H9 (cell line): ENCODE results near the gene CORO1A. TPM values are rescaled to one million over a fixed set of nuclear protein-coding genes. Genes with fewer than 3 reads are reported as not detected.
"Not testable (repeated sequence)": the region's sequence is repeated elsewhere in the genome, so short reads cannot be mapped to it uniquely, and the experiment has no call there.

ENCODE experiments used
- DNase-seq: peaks from one replicate; pipeline ENCODE4 v3.0.0-alpha.2; 2017
- H2AFZ ChIP-seq: one replicate; pipeline ENCODE4 v1.6.1; 2013; ENCODE audit warnings: mild to moderate bottlenecking, low read length, control low read depth, moderate library complexity
- H2AK5ac ChIP-seq: 2 replicates; pipeline ENCODE4 v1.6.1; 2013; ENCODE audit warnings: low read length, control low read depth, mixed read lengths; ENCODE audit not compliant: insufficient read length
- H2BK120ac ChIP-seq: one replicate; pipeline ENCODE4 v1.6.1; 2013; ENCODE audit warnings: low read depth, mild to moderate bottlenecking, low read length, control low read depth, inconsistent platforms; ENCODE audit not compliant: poor library complexity, severe bottlenecking
- H2BK12ac ChIP-seq: 2 replicates; pipeline ENCODE4 v1.6.1; 2013; ENCODE audit warnings: low read length, control low read depth, mixed read lengths, low read depth; ENCODE audit not compliant: insufficient read length
- H2BK15ac ChIP-seq: 2 replicates; pipeline ENCODE4 v1.6.1; 2013; ENCODE audit warnings: low read depth, low read length, control low read depth
- H2BK20ac ChIP-seq: one replicate; pipeline ENCODE4 v1.6.1; 2013; ENCODE audit warnings: low read depth, mild to moderate bottlenecking, low read length, control low read depth, inconsistent platforms; ENCODE audit not compliant: poor library complexity, severe bottlenecking
- H2BK5ac ChIP-seq: 2 replicates; pipeline ENCODE4 v1.6.1; 2013; ENCODE audit warnings: low read length, control low read depth, mixed read lengths; ENCODE audit not compliant: insufficient read length
- H3K14ac ChIP-seq: 2 replicates; pipeline ENCODE4 v1.6.1; 2013; ENCODE audit warnings: low read length, control low read depth; ENCODE audit not compliant: insufficient read depth
- H3K18ac ChIP-seq: 2 replicates; pipeline ENCODE4 v1.6.1; 2013; ENCODE audit warnings: low read depth, mild to moderate bottlenecking, mixed read lengths, low read length, control low read depth; ENCODE audit not compliant: insufficient read length
- H3K23ac ChIP-seq: 2 replicates; pipeline ENCODE4 v1.6.1; 2013; ENCODE audit warnings: low read length, control low read depth, mixed read lengths, low read depth; ENCODE audit not compliant: insufficient read length
- H3K23me2 ChIP-seq: 2 replicates; pipeline ENCODE4 v1.6.1; 2013; ENCODE audit warnings: low read depth, mild to moderate bottlenecking, mixed read lengths, low read length, control low read depth; ENCODE audit not compliant: insufficient read length, poor library complexity, severe bottlenecking
- H3K27ac ChIP-seq: 2 replicates; pipeline ENCODE4 v1.5.1; 2013; ENCODE audit warnings: low read length, control low read depth, mixed read lengths, low read depth; ENCODE audit not compliant: insufficient read length
- H3K27me3 ChIP-seq: 2 replicates; pipeline ENCODE4 v1.6.1; 2013; ENCODE audit warnings: low read length, control low read depth, inconsistent platforms; ENCODE audit not compliant: insufficient read depth
- H3K4ac ChIP-seq: 2 replicates; pipeline ENCODE4 v1.6.1; 2013; ENCODE audit warnings: low read depth, mild to moderate bottlenecking, control low read depth, inconsistent platforms, low read length, moderate library complexity
- H3K4me1 ChIP-seq: 2 replicates; pipeline ENCODE4 v1.6.1; 2013; ENCODE audit warnings: low read length, control low read depth, inconsistent platforms; ENCODE audit not compliant: insufficient read depth
- H3K4me2 ChIP-seq: 2 replicates; pipeline ENCODE4 v1.6.1; 2013; ENCODE audit warnings: low read length, control low read depth, mixed read lengths; ENCODE audit not compliant: insufficient read length, insufficient read depth
- H3K56ac ChIP-seq: 2 replicates; pipeline ENCODE4 v1.6.1; 2013; ENCODE audit warnings: low read depth, mild to moderate bottlenecking, mixed read lengths, low read length, control low read depth; ENCODE audit not compliant: insufficient read length
- H3K79me1 ChIP-seq: 2 replicates; pipeline ENCODE4 v1.6.1; 2013; ENCODE audit warnings: low read depth, mild to moderate bottlenecking, moderate library complexity, low read length, control low read depth, inconsistent platforms; ENCODE audit not compliant: insufficient read depth, poor library complexity, severe bottlenecking
- H3K79me2 ChIP-seq: 2 replicates; pipeline ENCODE4 v1.6.1; 2013; ENCODE audit warnings: low read length, control low read depth, inconsistent platforms; ENCODE audit not compliant: insufficient read depth
- H3K9ac ChIP-seq: 2 replicates; pipeline ENCODE4 v1.6.1; 2013; ENCODE audit warnings: low read length, control low read depth, mixed read lengths; ENCODE audit not compliant: insufficient read length; ENCODE audit errors: extremely low read depth
- H3K9me3 ChIP-seq: one replicate; pipeline ENCODE4 v1.6.1; 2013; ENCODE audit warnings: low read depth, low read length, inconsistent platforms; ENCODE audit not compliant: control insufficient read depth
- H3T11ph ChIP-seq: one replicate; pipeline ENCODE4 v1.6.1; 2013; ENCODE audit warnings: mild to moderate bottlenecking, low read length, control low read depth, inconsistent platforms
- H4K20me1 ChIP-seq: one replicate; pipeline ENCODE4 v1.6.1; 2013; ENCODE audit not compliant: control insufficient read depth, insufficient read length, insufficient read depth
- H4K5ac ChIP-seq: 2 replicates; pipeline ENCODE4 v1.6.1; 2013; ENCODE audit warnings: low read depth, mild to moderate bottlenecking, mixed read lengths, low read length, control low read depth; ENCODE audit not compliant: insufficient read length
- H4K8ac ChIP-seq: replicated peaks from 2 replicates; pipeline ENCODE4 v1.6.1; 2013; ENCODE audit warnings: low read length, control low read depth, mixed read lengths, low read depth; ENCODE audit not compliant: insufficient read length
- H4K91ac ChIP-seq: 2 replicates; pipeline ENCODE4 v1.6.1; 2013; ENCODE audit warnings: low read depth, mild to moderate bottlenecking, moderate library complexity, mixed read lengths, low read length, control low read depth; ENCODE audit not compliant: insufficient read length
- H3K27ac Mint-ChIP-seq, 3 experiments: 2 replicates in 2 of 3; 3 replicates in 1 of 3; pipeline ENCODE4 v1.8.0; 2020 to 2021; ENCODE audit warnings: mixed read lengths in 3 of 3, mild to moderate bottlenecking in 1 of 3, moderate library complexity in 1 of 3
- H3K27me3 Mint-ChIP-seq: 2 replicates; pipeline ENCODE4 v1.8.0; 2021; ENCODE audit warnings: low read depth, mild to moderate bottlenecking, moderate library complexity, mixed read lengths
- H3K36me3 Mint-ChIP-seq, 3 experiments: 2 replicates in 2 of 3; 3 replicates in 1 of 3; pipeline ENCODE4 v1.8.0; 2020 to 2021; ENCODE audit warnings: low read depth in 3 of 3, mixed read lengths in 3 of 3; ENCODE audit not compliant: insufficient read depth in 1 of 3
- H3K4me1 Mint-ChIP-seq, 2 experiments: 2 replicates each; pipeline ENCODE4 v1.8.0; 2020; ENCODE audit warnings: mixed read lengths in 2 of 2
- H3K4me3 Mint-ChIP-seq, 2 experiments: 2 replicates in 1 of 2; 3 replicates in 1 of 2; pipeline ENCODE4 v1.8.0; 2020 to 2021; ENCODE audit warnings: mild to moderate bottlenecking in 2 of 2, mixed read lengths in 2 of 2, moderate library complexity in 1 of 2
- H3K9me3 Mint-ChIP-seq, 2 experiments: 2 replicates in 1 of 2; 3 replicates in 1 of 2; pipeline ENCODE4 v1.8.0; 2020; ENCODE audit warnings: mild to moderate bottlenecking in 2 of 2, mixed read lengths in 2 of 2, moderate library complexity in 1 of 2
- WGBS: extraction: QIAGEN DNeasy Blood & Tissue Kit; methylation state at CpG from one replicate; pipeline ENCODE4 v1.1.7; 2013; ENCODE audit warnings: missing lambda C conversion rate, low lambda C conversion rate, mixed read lengths; ENCODE audit not compliant: insufficient read length; ENCODE audit errors: extremely low coverage; 5-methylcytosine and 5-hydroxymethylcytosine counted together
- total RNA-seq: library from RNA; stranded (reverse); gene quantifications from 2 replicates; pipeline ENCODE4 v1.2.1, GENCODE V29; 2021

The CORO1A gene
- total RNA-seq, 1 experiment from 2014 or later, result 4.8 TPM

DNA sequence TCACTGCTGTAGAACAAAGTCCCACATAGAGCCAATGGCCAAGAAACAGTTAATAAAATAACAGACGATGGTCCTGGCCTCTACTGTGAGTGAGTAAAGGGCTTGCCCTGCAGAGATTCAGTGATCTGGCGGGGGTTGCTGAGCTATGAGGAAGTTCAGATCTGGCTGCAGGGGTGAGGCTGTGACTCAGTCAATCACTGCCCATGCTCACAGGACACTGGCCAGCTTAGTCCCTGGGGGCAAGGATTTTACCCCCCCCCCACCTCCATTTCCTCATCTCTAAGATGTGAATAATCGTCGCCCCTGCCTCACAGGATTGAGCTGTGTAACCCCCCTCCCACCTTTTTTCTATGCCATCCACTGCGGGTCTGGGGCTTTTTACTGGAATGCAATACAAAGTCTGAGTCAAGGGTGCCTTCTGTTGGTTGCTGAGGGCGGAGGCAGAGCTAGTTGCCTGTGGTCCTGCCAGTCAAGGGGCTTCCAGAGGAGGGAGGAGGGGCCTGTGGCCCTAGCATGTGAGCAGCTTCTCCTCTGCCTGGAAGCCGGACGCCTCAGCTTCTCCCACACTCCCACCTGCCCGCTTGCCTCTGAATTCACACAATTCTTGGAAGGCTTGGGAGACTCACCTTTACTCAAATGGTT lies 23.8 kb downstream of the CORO1A start:
- H3T11ph ChIP-seq, DNase-seq, H3K23me2 ChIP-seq, H3K56ac ChIP-seq, H3K4ac ChIP-seq, H2BK15ac ChIP-seq, H3K9ac ChIP-seq, H3K36me3 Mint-ChIP-seq, H3K79me2 ChIP-seq, H4K8ac ChIP-seq, H3K4me1 Mint-ChIP-seq, H4K91ac ChIP-seq, H3K4me1 ChIP-seq, H3K4me2 ChIP-seq, H2BK5ac ChIP-seq, H4K20me1 ChIP-seq, H2BK12ac ChIP-seq, H2BK120ac ChIP-seq, H4K5ac ChIP-seq, H3K18ac ChIP-seq, H3K23ac ChIP-seq, H3K9me3 Mint-ChIP-seq, H3K27me3 ChIP-seq, H2AK5ac ChIP-seq, H3K27ac Mint-ChIP-seq, H3K9me3 ChIP-seq, H3K79me1 ChIP-seq, H2AFZ ChIP-seq, H3K14ac ChIP-seq, H3K27ac ChIP-seq, H3K27me3 Mint-ChIP-seq, H2BK20ac ChIP-seq: not testable (repeated sequence)
- no CpG with 5 or more reads among the region's 9 CpGs for WGBS
- 0 out of 5 replicates have a peak overlapping the region, but pooled peaks of 1 of the 2 experiments have one; percentile 48 for H3K4me3 Mint-ChIP-seq

- H2AFZ ChIP-seq, H3K23me2 ChIP-seq, H3K4me1 Mint-ChIP-seq, H3T11ph ChIP-seq, H4K5ac ChIP-seq, H3K4me2 ChIP-seq, H3K27ac Mint-ChIP-seq, H3K9ac ChIP-seq, H2BK120ac ChIP-seq, H3K14ac ChIP-seq, H3K4me3 Mint-ChIP-seq, H2AK5ac ChIP-seq, H4K8ac ChIP-seq, H3K4ac ChIP-seq, H3K23ac ChIP-seq, H3K36me3 Mint-ChIP-seq, H3K4me1 ChIP-seq, H3K27me3 ChIP-seq, H3K27ac ChIP-seq, H3K9me3 Mint-ChIP-seq, H3K18ac ChIP-seq, H2BK12ac ChIP-seq, DNase-seq, H2BK5ac ChIP-seq, H3K9me3 ChIP-seq, H2BK15ac ChIP-seq, H3K79me1 ChIP-seq, H3K79me2 ChIP-seq, H4K91ac ChIP-seq, H2BK20ac ChIP-seq, H3K27me3 Mint-ChIP-seq, H4K20me1 ChIP-seq, H3K56ac ChIP-seq: not testable (repeated sequence)
- WGBS, result no CpG with 5 or more reads among the region's 6 CpGs
Measured at GRCh38 chr16:30209032-30209431, 25.6 kb downstream of the CORO1A start.
